Measurements from ENCODE around the gene RBL2. TPM values are rescaled to one million over a fixed set of nuclear protein-coding genes. Genes with fewer than 3 reads are reported as not detected.
"Not testable (repeated sequence)": the region's sequence is repeated elsewhere in the genome, so short reads cannot be mapped to it uniquely, and the experiment has no call there.

RBL2 gene
- total RNA-seq, 2 donors from 2014 or later: 75.8 to 127 TPM

DNA sequence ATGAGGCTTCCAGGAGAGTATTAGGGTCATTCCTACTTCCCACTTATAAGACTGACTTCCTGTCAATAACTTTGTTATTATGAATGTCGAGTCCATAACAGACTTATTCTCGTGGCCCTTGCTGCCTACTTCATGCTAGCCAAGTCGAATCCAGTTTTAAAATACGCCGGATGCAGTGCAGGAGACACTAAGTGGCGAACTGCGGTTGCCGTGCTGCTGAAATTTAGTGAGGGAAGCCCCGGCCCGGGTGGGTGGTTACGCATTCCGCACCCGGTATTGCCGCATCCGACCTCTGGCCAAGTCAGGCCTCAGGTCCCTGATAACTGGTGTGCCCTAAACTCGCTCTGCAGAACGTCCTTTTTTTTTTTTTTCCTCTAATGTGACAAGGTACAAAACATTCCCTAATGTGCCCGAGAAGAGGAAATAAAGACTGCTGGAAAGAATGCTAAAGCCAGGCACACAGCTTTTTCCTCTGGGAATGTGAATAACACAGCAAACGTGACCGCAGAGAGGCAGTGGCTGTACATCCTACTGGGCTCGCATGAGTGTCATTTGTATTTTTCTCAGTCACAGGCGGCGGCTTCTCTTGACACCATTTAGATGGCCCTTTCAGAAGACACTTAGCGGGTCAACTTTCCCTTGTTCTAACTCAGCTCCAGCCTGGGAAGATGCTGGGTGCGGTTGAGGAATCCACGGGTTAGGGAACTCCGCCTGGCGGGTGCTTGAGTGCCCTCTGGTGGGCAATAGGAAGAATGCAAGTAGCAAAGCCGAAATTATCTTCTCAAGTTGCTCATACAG is 75.8 kb downstream of the RBL2 start:
- DNase-seq (ENCODE audit: low spot score) (peak; percentile 35), ATAC-seq (ENCODE audit: insufficient number of reproducible peaks, low FRiP score, low read depth) (peak; percentile 19)
- peak overlapping the region; percentile 51 to 57 for H3K27ac ChIP-seq
- TF ChIP-seq, protein P1, sequence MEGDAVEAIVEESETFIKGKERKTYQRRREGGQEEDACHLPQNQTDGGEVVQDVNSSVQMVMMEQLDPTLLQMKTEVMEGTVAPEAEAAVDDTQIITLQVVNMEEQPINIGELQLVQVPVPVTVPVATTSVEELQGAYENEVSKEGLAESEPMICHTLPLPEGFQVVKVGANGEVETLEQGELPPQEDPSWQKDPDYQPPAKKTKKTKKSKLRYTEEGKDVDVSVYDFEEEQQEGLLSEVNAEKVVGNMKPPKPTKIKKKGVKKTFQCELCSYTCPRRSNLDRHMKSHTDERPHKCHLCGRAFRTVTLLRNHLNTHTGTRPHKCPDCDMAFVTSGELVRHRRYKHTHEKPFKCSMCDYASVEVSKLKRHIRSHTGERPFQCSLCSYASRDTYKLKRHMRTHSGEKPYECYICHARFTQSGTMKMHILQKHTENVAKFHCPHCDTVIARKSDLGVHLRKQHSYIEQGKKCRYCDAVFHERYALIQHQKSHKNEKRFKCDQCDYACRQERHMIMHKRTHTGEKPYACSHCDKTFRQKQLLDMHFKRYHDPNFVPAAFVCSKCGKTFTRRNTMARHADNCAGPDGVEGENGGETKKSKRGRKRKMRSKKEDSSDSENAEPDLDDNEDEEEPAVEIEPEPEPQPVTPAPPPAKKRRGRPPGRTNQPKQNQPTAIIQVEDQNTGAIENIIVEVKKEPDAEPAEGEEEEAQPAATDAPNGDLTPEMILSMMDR (IDR thresholded peaks at IDR 0.05): peak; percentile 96
- peaks cover 0 to 13% of the 10 kb centered on the region in 2 donors for H3K4me1 ChIP-seq (ENCODE audit: control insufficient read depth in 1 of 2, low read depth in 2 of 2)
- H3K36me3 ChIP-seq: no peaks in the 10 kb centered on the region
- H3K4me3 ChIP-seq: peak overlapping the region; percentile 58
- H3K9me3 ChIP-seq: no peaks in the 10 kb centered on the region
- H3K27me3 ChIP-seq (replicated peaks; ENCODE audit: insufficient read depth): no peaks in the 10 kb centered on the region

DNA sequence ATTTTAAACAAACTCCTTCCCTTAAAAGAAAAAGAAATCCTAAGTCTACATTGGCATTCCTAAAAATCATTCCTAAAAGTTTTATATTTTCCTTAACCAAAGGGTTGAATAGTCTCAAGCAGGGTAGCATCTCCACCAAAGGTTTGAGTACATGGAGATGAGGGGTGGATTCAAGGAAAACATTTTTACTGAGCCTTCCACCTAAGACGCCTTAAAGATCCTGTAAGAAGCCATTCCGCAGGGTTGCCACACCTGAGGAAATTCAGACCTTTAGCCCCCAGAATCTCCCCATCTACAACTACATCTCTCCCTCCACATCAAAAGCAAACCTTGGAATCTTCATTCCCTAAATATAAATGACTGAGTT is 76.4 kb downstream of the RBL2 start:
- no peak overlapping the region for H3K4me3 ChIP-seq
- TF ChIP-seq, protein P1 (IDR thresholded peaks at IDR 0.05): no peak
- no peak for ATAC-seq (ENCODE audit: insufficient number of reproducible peaks, low FRiP score, low read depth)
- DNase-seq (ENCODE audit: low spot score): no peak
- no peaks in the 10 kb centered on the region for H3K36me3 ChIP-seq
- no peaks in the 10 kb centered on the region for H3K9me3 ChIP-seq
- H3K27me3 ChIP-seq (replicated peaks; ENCODE audit: insufficient read depth): no peaks in the 10 kb centered on the region
- H3K27ac ChIP-seq: peak overlapping the region; percentile 16 to 57
- H3K4me1 ChIP-seq (ENCODE audit: control insufficient read depth in 1 of 2, low read depth in 2 of 2): peaks cover 0 to 9% of the 10 kb centered on the region in 2 donors

DNA sequence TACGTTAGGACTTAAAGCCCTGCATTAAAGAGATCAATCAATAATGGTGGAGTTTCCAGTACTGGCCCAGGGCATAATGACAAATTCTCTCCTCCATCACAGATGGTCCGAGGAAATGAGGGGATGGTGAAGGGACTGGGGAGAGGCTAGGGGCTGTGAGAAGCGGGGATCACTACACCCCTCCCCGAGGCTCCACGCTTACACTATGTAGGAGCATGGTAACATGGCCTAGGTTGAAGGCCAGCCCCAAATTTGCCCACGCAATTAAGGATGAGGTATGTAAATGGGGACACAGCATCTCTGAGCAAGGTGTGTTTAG is 76.8 kb downstream of the RBL2 start:
- Histone ChIP-seq H3K27me3 (replicated peaks; ENCODE audit: insufficient read depth) (no peaks in the 10 kb centered on the region), H3K36me3 (no peaks in the 10 kb centered on the region), H3K4me1 (ENCODE audit: control insufficient read depth in 1 of 2, low read depth in 2 of 2) (peaks cover 0 to 9% of the 10 kb centered on the region in 2 donors), H3K27ac (peak overlapping the region; percentile 16 to 57), H3K9me3 (no peaks in the 10 kb centered on the region), H3K4me3 (no peak overlapping the region)
- ATAC-seq (ENCODE audit: insufficient number of reproducible peaks, low FRiP score, low read depth) (no peak), DNase-seq (ENCODE audit: low spot score) (no peak)
- TF ChIP-seq, protein P1 (IDR thresholded peaks at IDR 0.05): no peak

DNA sequence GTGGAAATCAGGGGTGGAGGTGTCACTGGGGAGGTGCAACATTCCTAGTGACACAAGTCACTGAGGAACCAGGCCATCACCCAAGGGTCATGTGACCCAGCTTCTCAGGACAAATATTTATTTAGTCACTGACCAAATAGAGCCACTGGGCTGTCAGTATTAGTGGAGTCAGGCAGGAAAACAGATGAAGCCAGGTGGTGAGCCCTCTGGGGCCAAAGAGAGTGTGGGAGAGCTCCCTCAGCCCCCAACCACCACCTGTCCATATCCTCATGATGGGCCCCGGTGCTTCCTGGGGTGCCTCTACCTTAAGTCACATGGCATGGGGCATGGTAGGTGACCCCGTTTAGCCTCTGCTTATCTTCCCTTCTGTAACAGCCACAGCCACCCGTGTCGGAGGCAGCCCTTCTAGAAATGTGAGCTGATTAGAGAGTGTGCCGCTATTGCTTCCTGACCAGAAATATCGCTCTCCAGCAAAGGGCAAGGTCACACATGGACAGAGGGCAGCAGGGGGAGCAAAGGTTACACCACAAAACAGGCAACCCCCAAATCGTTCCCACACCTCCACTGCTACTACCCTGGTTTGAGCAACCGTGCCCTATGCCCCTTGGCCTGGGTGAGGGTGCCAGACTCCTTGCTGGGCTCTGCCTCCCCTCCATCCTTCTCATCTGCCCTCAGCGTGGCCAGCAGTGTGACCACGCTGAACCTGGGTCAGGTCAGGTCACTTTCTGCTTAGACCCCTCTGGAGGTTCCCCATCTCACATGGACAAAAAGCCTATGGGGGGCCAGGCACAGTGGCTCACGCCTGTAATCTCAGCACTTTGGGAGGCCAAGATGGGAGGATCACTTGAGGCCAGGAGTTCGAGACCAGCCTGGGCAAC is 77.4 kb downstream of the RBL2 start:
- DNase-seq (ENCODE audit: low spot score): no peak
- no peaks in the 10 kb centered on the region for H3K27me3 ChIP-seq (replicated peaks; ENCODE audit: insufficient read depth)

GRCh38 chr16:53512795-53513194 is 78.5 kb downstream of the RBL2 start:
- not testable (repeated sequence) for H3K36me3 ChIP-seq; H3K27ac ChIP-seq; H3K4me1 ChIP-seq (ENCODE audit: control insufficient read depth in 1 of 2, low read depth in 2 of 2); H3K4me3 ChIP-seq; DNase-seq (ENCODE audit: low spot score); H3K27me3 ChIP-seq (replicated peaks; ENCODE audit: insufficient read depth); ATAC-seq (ENCODE audit: insufficient number of reproducible peaks, low FRiP score, low read depth); H3K9me3 ChIP-seq

More for the DNA sequence above, 77.4 kb downstream of the RBL2 start:
- Histone ChIP-seq H3K9me3 (no peaks in the 10 kb centered on the region), H3K4me3 (no peak overlapping the region), H3K36me3 (no peaks in the 10 kb centered on the region), H3K27ac (no peak overlapping the region), H3K4me1 (ENCODE audit: control insufficient read depth in 1 of 2, low read depth in 2 of 2) (peaks cover 0 to 9% of the 10 kb centered on the region in 2 donors)
- TF ChIP-seq, protein P1 (IDR thresholded peaks at IDR 0.05): no peak
- no peak for ATAC-seq (ENCODE audit: insufficient number of reproducible peaks, low FRiP score, low read depth)
